Osteoblast (primary cell): ENCODE data around the gene HSD3B2. TPM values are rescaled to one million over a fixed set of nuclear protein-coding genes. Genes with fewer than 3 reads are reported as not detected.

Source experiments
- DNase-seq: peaks from one replicate; pipeline ENCODE4 v3.0.0; 2011; ENCODE audit warnings: low spot score, mixed read lengths; ENCODE audit not compliant: insufficient read length; ENCODE audit errors: missing footprints
- H2AFZ ChIP-seq: 2 replicates; pipeline ENCODE4 v1.6.0; 2011; ENCODE audit warnings: mild to moderate bottlenecking, low read length
- H3K27ac ChIP-seq: 2 replicates; pipeline ENCODE4 v1.5.1; 2011; ENCODE audit warnings: mild to moderate bottlenecking, low read depth, low read length, moderate library complexity
- H3K27me3 ChIP-seq: 2 replicates; pipeline ENCODE4 v1.6.0; 2012; ENCODE audit warnings: mild to moderate bottlenecking, control low read depth, inconsistent platforms, low read length, moderate library complexity; ENCODE audit not compliant: insufficient read depth
- H3K36me3 ChIP-seq: 2 replicates; pipeline ENCODE4 v1.5.1; 2011; ENCODE audit warnings: mild to moderate bottlenecking, low read length, control low read depth, moderate library complexity; ENCODE audit not compliant: insufficient read depth
- H3K4me1 ChIP-seq: 2 replicates; pipeline ENCODE4 v1.5.1; 2011; ENCODE audit warnings: mild to moderate bottlenecking, low read length, control low read depth, moderate library complexity; ENCODE audit not compliant: insufficient read depth
- H3K4me2 ChIP-seq: 2 replicates; pipeline ENCODE4 v1.6.0; 2011; ENCODE audit warnings: mild to moderate bottlenecking, low read length; ENCODE audit not compliant: insufficient read depth
- H3K4me3 ChIP-seq: fragments of 200-600 bp; sonication (generic); 3 replicates; pipeline ENCODE4 v1.5.1; 2012; ENCODE audit warnings: mild to moderate bottlenecking, low read length, inconsistent platforms; ENCODE audit not compliant: insufficient read depth
- H3K79me2 ChIP-seq: 2 replicates; pipeline ENCODE4 v1.6.0; 2012; ENCODE audit warnings: mild to moderate bottlenecking, low read length, control low read depth, inconsistent platforms; ENCODE audit not compliant: insufficient read depth
- H3K9me3 ChIP-seq: 2 replicates; pipeline ENCODE4 v1.5.1; 2011; ENCODE audit warnings: low read depth, low read length, control low read depth
- H4K20me1 ChIP-seq: 2 replicates; pipeline ENCODE4 v1.6.0; 2012; ENCODE audit warnings: mild to moderate bottlenecking, low read length, control low read depth; ENCODE audit not compliant: insufficient read depth
- CTCF ChIP-seq: IDR thresholded peaks from 2 replicates; pipeline ENCODE4 v1.5.1; 2011; ENCODE audit warnings: mild to moderate bottlenecking, low read depth, low read length, moderate library complexity; ENCODE audit errors: extremely low read depth
- total RNA-seq: library from RNA; depleted of rRNA; stranded (reverse); fragments of >200 nt; gene quantifications from 2 replicates; pipeline ENCODE4 v1.2.3, GENCODE V29; 2012

HSD3B2 gene
- total RNA-seq, 1 donor = not detected

- TF ChIP-seq CTCF = no peak
- no peak overlapping the region for H3K4me3 ChIP-seq
- no peak overlapping the region for H3K27ac ChIP-seq
Measured at GRCh38 chr1:119447344-119448126, 32.6 kb downstream of the HSD3B2 start.

GRCh38 chr1:119448127-119448511, 33.2 kb downstream of the HSD3B2 start:
- TF ChIP-seq CTCF = peak; percentile 17
- no peaks in the 10 kb centered on the region for H3K79me2 ChIP-seq
- H3K9me3 ChIP-seq = no peaks in the 10 kb centered on the region
- peaks cover 5% of the 10 kb centered on the region for H3K4me1 ChIP-seq
- H2AFZ ChIP-seq = no peak overlapping the region
- H3K4me2 ChIP-seq = no peak overlapping the region
- H3K4me3 ChIP-seq = no peak overlapping the region
- H3K27me3 ChIP-seq = peaks cover 37% of the 10 kb centered on the region
- H4K20me1 ChIP-seq = no peaks in the 10 kb centered on the region
- no peaks in the 10 kb centered on the region for H3K36me3 ChIP-seq
- no peak for DNase-seq
- H3K27ac ChIP-seq = no peak overlapping the region

More at GRCh38 chr1:119447344-119448126, 32.6 kb downstream of the HSD3B2 start:
- DNase-seq = no peak
- Histone ChIP-seq H3K4me2 (no peak overlapping the region), H3K36me3 (no peaks in the 10 kb centered on the region), H3K27me3 (peaks cover 37% of the 10 kb centered on the region), H4K20me1 (no peaks in the 10 kb centered on the region), H2AFZ (no peak overlapping the region), H3K79me2 (no peaks in the 10 kb centered on the region), H3K4me1 (peaks cover 1% of the 10 kb centered on the region), H3K9me3 (no peaks in the 10 kb centered on the region)

GRCh38 chr1:119449971-119450370, 35.0 kb downstream of the HSD3B2 start:
- H3K4me3 ChIP-seq = no peak overlapping the region
- H3K4me1 ChIP-seq = peaks cover 7% of the 10 kb centered on the region
- no peaks in the 10 kb centered on the region for H3K9me3 ChIP-seq
- H2AFZ ChIP-seq = no peak overlapping the region
- DNase-seq = no peak
- no peak overlapping the region for H3K4me2 ChIP-seq
- H3K79me2 ChIP-seq = no peaks in the 10 kb centered on the region
- no peaks in the 10 kb centered on the region for H4K20me1 ChIP-seq
- no peak overlapping the region for H3K27ac ChIP-seq
- H3K27me3 ChIP-seq = peaks cover 41% of the 10 kb centered on the region
- no peaks in the 10 kb centered on the region for H3K36me3 ChIP-seq
- no peak for TF ChIP-seq CTCF

- Histone ChIP-seq H3K27ac (no peak overlapping the region), H3K36me3 (no peaks in the 10 kb centered on the region), H3K4me1 (peaks cover 7% of the 10 kb centered on the region), H3K9me3 (no peaks in the 10 kb centered on the region), H2AFZ (no peak overlapping the region), H3K27me3 (peaks cover 49% of the 10 kb centered on the region), H4K20me1 (no peaks in the 10 kb centered on the region), H3K4me3 (no peak overlapping the region), H3K79me2 (no peaks in the 10 kb centered on the region), H3K4me2 (no peak overlapping the region)
- DNase-seq = no peak
- TF ChIP-seq CTCF = no peak
Measured at GRCh38 chr1:119451158-119451557, 36.2 kb downstream of the HSD3B2 start.
